Measurements from ENCODE around the gene KIF1B.

Gene KIF1B

GRCh38 chr1:10398734-10399443 is 188.5 kb downstream of the KIF1B start, which contains the start of gene PGD:
Gene PGD, plus strand, starts transcription at chr1:10399064. Its CDS starts 54 bp downstream, at chr1:10399118.
- TF ChIP-seq, protein P1, sequence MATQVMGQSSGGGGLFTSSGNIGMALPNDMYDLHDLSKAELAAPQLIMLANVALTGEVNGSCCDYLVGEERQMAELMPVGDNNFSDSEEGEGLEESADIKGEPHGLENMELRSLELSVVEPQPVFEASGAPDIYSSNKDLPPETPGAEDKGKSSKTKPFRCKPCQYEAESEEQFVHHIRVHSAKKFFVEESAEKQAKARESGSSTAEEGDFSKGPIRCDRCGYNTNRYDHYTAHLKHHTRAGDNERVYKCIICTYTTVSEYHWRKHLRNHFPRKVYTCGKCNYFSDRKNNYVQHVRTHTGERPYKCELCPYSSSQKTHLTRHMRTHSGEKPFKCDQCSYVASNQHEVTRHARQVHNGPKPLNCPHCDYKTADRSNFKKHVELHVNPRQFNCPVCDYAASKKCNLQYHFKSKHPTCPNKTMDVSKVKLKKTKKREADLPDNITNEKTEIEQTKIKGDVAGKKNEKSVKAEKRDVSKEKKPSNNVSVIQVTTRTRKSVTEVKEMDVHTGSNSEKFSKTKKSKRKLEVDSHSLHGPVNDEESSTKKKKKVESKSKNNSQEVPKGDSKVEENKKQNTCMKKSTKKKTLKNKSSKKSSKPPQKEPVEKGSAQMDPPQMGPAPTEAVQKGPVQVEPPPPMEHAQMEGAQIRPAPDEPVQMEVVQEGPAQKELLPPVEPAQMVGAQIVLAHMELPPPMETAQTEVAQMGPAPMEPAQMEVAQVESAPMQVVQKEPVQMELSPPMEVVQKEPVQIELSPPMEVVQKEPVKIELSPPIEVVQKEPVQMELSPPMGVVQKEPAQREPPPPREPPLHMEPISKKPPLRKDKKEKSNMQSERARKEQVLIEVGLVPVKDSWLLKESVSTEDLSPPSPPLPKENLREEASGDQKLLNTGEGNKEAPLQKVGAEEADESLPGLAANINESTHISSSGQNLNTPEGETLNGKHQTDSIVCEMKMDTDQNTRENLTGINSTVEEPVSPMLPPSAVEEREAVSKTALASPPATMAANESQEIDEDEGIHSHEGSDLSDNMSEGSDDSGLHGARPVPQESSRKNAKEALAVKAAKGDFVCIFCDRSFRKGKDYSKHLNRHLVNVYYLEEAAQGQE (IDR thresholded peaks at IDR 0.05; ENCODE audit: low read depth), result no peak
- peak; percentile 78 for TF ChIP-seq MAX (IDR thresholded peaks at IDR 0.05)
- 0 out of 2 replicates have a peak, but pooled peaks have one; percentile 31 for TF ChIP-seq CREB1 (IDR thresholded peaks at IDR 0.05; ENCODE audit: low read depth)
- peak; percentile 100 for TF ChIP-seq EGR1 (IDR thresholded peaks at IDR 0.05)
- TF ChIP-seq ZBTB7A (IDR thresholded peaks at IDR 0.05; ENCODE audit: low read depth), result peak; percentile 86
- TF ChIP-seq TCF12 (IDR thresholded peaks at IDR 0.05; ENCODE audit: low read depth), result no peak; the same call in none of the 2 replicates
- 0 out of 2 replicates have a peak, but pooled peaks have one; percentile 4 for TF ChIP-seq TEAD4 (IDR thresholded peaks at IDR 0.05)
- TF ChIP-seq FOXM1 (IDR thresholded peaks at IDR 0.05; ENCODE audit: borderline replicate concordance, low read depth), result peak; percentile 62; the same call in 1 of the 2 replicates
- no peak for TF ChIP-seq EP300 (IDR thresholded peaks at IDR 0.05; ENCODE audit: borderline replicate concordance)
- peak; percentile 83 for TF ChIP-seq YY1 (IDR thresholded peaks at IDR 0.05; ENCODE audit: low read depth)
- TF ChIP-seq USF1 (IDR thresholded peaks at IDR 0.05), result no peak
- TF ChIP-seq TAF1 (IDR thresholded peaks at IDR 0.05; ENCODE audit: low read depth), result peak; percentile 95
- no peak for TF ChIP-seq RAD21 (IDR thresholded peaks at IDR 0.05; ENCODE audit: low read depth)
- TF ChIP-seq NFIC (IDR thresholded peaks at IDR 0.05), result peak; percentile 73

DNA sequence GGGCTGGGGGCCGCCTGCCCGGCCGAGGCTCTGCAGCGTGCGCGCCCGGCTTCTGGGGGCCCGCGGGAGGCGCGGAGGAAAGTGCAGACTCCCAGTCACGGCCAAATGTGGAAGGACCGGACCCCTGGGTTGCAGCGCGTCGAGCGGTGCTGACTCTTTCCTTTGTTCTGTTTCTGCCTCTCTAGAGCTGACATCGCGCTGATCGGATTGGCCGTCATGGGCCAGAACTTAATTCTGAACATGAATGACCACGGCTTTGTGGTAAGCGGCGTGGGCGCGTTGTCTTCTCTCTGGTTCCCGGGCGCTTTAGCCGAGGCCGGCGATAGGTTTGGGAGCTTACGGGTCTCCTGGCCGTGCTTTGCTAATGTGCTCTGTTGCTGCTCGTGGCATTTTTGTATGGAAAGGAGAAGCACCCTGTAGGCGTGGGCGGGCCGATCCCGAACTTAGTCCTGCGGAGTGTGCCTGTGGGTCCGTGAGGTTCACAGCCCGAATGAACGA is 189.1 kb downstream of the KIF1B start:
- no peak for TF ChIP-seq NFIC (IDR thresholded peaks at IDR 0.05)
- no peak for TF ChIP-seq TCF12 (IDR thresholded peaks at IDR 0.05; ENCODE audit: low read depth)
- no peak for TF ChIP-seq CREB1 (IDR thresholded peaks at IDR 0.05; ENCODE audit: low read depth)
- TF ChIP-seq, protein P1 (IDR thresholded peaks at IDR 0.05; ENCODE audit: low read depth), result no peak
- no peak for TF ChIP-seq RAD21 (IDR thresholded peaks at IDR 0.05; ENCODE audit: low read depth)
- TF ChIP-seq ZBTB7A (IDR thresholded peaks at IDR 0.05; ENCODE audit: low read depth), result no peak
- TF ChIP-seq USF1 (IDR thresholded peaks at IDR 0.05), result no peak
- TF ChIP-seq EP300 (IDR thresholded peaks at IDR 0.05; ENCODE audit: borderline replicate concordance), result no peak
- peak; percentile 71 for TF ChIP-seq EGR1 (IDR thresholded peaks at IDR 0.05)
- TF ChIP-seq FOXM1 (IDR thresholded peaks at IDR 0.05; ENCODE audit: borderline replicate concordance, low read depth), result no peak
- TF ChIP-seq MAX (IDR thresholded peaks at IDR 0.05), result peak; percentile 4; the same call in 1 of the 2 replicates

- TF ChIP-seq USF1 (IDR thresholded peaks at IDR 0.05), result no peak
- TF ChIP-seq TEAD4 (IDR thresholded peaks at IDR 0.05), result no peak
- no peak for TF ChIP-seq TAF1 (IDR thresholded peaks at IDR 0.05; ENCODE audit: low read depth)
Measured at GRCh38 chr1:10400013-10400412, 189.6 kb downstream of the KIF1B start.

GRCh38 chr1:10401281-10401680 is 190.9 kb downstream of the KIF1B start:
- TF ChIP-seq, protein P1 (IDR thresholded peaks at IDR 0.05; ENCODE audit: low read depth), result no peak
- TF ChIP-seq CREB1 (IDR thresholded peaks at IDR 0.05; ENCODE audit: low read depth) (no peak), TEAD4 (IDR thresholded peaks at IDR 0.05) (no peak), NFIC (IDR thresholded peaks at IDR 0.05) (no peak), ZBTB7A (IDR thresholded peaks at IDR 0.05; ENCODE audit: low read depth) (no peak), FOXM1 (IDR thresholded peaks at IDR 0.05; ENCODE audit: borderline replicate concordance, low read depth) (no peak), USF1 (IDR thresholded peaks at IDR 0.05) (no peak), RAD21 (IDR thresholded peaks at IDR 0.05; ENCODE audit: low read depth) (no peak), CEBPB (IDR thresholded peaks at IDR 0.05) (no peak), YY1 (IDR thresholded peaks at IDR 0.05; ENCODE audit: low read depth) (no peak), TAF1 (IDR thresholded peaks at IDR 0.05; ENCODE audit: low read depth) (no peak), MAX (IDR thresholded peaks at IDR 0.05) (no peak), EP300 (IDR thresholded peaks at IDR 0.05; ENCODE audit: borderline replicate concordance) (no peak), TCF12 (IDR thresholded peaks at IDR 0.05; ENCODE audit: low read depth) (no peak), EGR1 (IDR thresholded peaks at IDR 0.05) (no peak)

All from Ishikawa (cell line).